Glutamatergic neuron (in vitro differentiated cells): ENCODE results near the gene P2RY4. TPM values are rescaled to one million over a fixed set of nuclear protein-coding genes. Genes with fewer than 3 reads are reported as not detected.
A peak's percentile ranks its signal among the peaks of the same experiment; 100 is the strongest.
"Not testable (repeated sequence)": the region's sequence is repeated elsewhere in the genome, so short reads cannot be mapped to it uniquely, and the experiment has no call there.

Experiments
- DNase-seq: peaks from one replicate; pipeline ENCODE4 v3.0.0; 2022
- H3K27ac Mint-ChIP-seq: one replicate; pipeline ENCODE4 v1.8.0; 2020; ENCODE audit warnings: mild to moderate bottlenecking, mixed read lengths, inconsistent platforms; ENCODE audit not compliant: unreplicated experiment
- H3K27me3 Mint-ChIP-seq: one replicate; pipeline ENCODE4 v1.8.0; 2020; ENCODE audit warnings: mild to moderate bottlenecking, moderate library complexity, mixed read lengths, inconsistent platforms; ENCODE audit not compliant: unreplicated experiment
- H3K36me3 Mint-ChIP-seq: one replicate; pipeline ENCODE4 v1.8.0; 2020; ENCODE audit warnings: mild to moderate bottlenecking, mixed read lengths, inconsistent platforms; ENCODE audit not compliant: unreplicated experiment
- H3K4me1 Mint-ChIP-seq: one replicate; pipeline ENCODE4 v1.8.0; 2020; ENCODE audit warnings: mild to moderate bottlenecking, low read depth, mixed read lengths, inconsistent platforms; ENCODE audit not compliant: unreplicated experiment
- H3K4me3 Mint-ChIP-seq: one replicate; pipeline ENCODE4 v1.8.0; 2020; ENCODE audit warnings: mild to moderate bottlenecking, mixed read lengths, inconsistent platforms; ENCODE audit not compliant: unreplicated experiment
- H3K9me3 Mint-ChIP-seq: one replicate; pipeline ENCODE4 v1.8.0; 2020; ENCODE audit warnings: mild to moderate bottlenecking, moderate library complexity, mixed read lengths, inconsistent platforms; ENCODE audit not compliant: unreplicated experiment
- total RNA-seq: library from RNA; stranded (reverse); fragmentation: NEBNext Ultra II Directional; extraction: Animal tissue kit (Norgen Biotek cat#: 25700); gene quantifications from one replicate; pipeline ENCODE4 v1.2.1, GENCODE V29; 2021; ENCODE audit not compliant: unreplicated experiment
- TF ChIP-seq, protein P1 (sequence below): fragments of 200-600 bp; sonication (generic); IDR thresholded peaks from one replicate; pipeline ENCODE4 v1.5.0; 2021; ENCODE audit not compliant: partially characterized antibody, unreplicated experiment

The P2RY4 gene
- total RNA-seq, 1 donor from 2014 or later, result 0.27 TPM

DNA sequence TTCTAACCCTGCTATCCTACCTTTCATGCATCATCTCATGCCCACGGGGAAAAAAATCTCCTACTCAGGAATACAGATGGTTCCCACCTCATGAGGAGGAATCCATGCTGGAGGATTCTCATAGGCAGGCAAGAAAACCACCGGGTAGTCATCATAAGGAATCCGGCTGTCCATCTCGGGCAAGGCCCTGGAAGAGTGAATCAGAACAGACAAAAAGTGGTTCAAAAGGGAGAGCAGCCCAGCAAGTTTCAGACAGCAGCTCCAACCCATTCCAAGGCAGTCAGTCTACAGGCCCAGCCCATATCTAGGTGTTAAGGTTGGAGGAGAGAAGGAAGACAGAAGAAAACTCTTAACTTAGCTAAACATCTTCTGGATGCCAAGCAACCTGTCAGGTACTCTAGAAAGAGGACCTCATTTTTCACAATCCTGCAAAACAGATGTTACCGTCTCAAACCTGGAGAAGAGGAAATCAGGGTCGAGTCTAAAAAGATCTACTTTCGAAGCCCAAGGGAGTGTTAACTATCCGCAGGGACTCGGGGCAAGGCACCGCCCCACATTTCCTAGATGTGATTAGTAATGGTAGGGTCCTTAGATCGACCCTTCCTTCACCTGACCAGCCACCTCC lies 29.3 kb upstream of the P2RY4 start:
- peak overlapping the region; percentile 4 for H3K27ac Mint-ChIP-seq
- peaks cover 2% of the 10 kb centered on the region for H3K4me1 Mint-ChIP-seq
- H3K36me3 Mint-ChIP-seq, result no peaks in the 10 kb centered on the region
- no peak for DNase-seq
- H3K27me3 Mint-ChIP-seq, result no peaks in the 10 kb centered on the region
- TF ChIP-seq, protein P1, sequence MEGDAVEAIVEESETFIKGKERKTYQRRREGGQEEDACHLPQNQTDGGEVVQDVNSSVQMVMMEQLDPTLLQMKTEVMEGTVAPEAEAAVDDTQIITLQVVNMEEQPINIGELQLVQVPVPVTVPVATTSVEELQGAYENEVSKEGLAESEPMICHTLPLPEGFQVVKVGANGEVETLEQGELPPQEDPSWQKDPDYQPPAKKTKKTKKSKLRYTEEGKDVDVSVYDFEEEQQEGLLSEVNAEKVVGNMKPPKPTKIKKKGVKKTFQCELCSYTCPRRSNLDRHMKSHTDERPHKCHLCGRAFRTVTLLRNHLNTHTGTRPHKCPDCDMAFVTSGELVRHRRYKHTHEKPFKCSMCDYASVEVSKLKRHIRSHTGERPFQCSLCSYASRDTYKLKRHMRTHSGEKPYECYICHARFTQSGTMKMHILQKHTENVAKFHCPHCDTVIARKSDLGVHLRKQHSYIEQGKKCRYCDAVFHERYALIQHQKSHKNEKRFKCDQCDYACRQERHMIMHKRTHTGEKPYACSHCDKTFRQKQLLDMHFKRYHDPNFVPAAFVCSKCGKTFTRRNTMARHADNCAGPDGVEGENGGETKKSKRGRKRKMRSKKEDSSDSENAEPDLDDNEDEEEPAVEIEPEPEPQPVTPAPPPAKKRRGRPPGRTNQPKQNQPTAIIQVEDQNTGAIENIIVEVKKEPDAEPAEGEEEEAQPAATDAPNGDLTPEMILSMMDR, result no peak
- H3K4me3 Mint-ChIP-seq, result peak overlapping the region; percentile 93
- H3K9me3 Mint-ChIP-seq, result no peaks in the 10 kb centered on the region

DNA sequence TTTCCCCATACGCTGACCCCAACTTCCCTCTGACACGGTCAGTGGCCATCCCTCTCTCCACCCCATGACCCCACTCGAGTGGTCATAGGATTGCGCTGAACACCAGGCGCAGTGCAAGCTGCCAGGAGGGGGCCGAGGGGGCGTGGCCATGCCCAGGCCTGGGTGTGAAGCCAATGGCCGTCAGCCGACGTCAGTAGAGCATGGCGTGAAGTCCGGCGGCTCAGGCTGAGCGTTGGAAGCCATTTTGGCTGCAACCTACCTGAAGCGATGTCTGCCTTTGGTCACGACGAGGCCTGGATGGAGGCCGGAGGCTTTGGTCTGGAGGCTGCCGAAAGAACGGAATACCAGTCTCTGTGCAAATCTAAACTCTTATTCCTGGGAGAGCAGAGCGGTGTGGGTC lies 21.9 kb upstream of the P2RY4 start, which contains the start of gene RAB41:
Gene RAB41, plus strand, starts transcription at position 222 of the 400 bp plus-strand sequence. Its CDS starts 46 bp downstream, at position 268.
- no peak within 1 kb of the TSS for H3K27ac Mint-ChIP-seq
- DNase-seq, result no peak
- H3K36me3 Mint-ChIP-seq, result no peaks in the 10 kb centered on the region
- H3K4me1 Mint-ChIP-seq, result no peaks in the 10 kb centered on the region
- peaks cover 6% of the 10 kb centered on the region for H3K9me3 Mint-ChIP-seq
- TF ChIP-seq, protein P1, result no peak
- no peak within 1 kb of the TSS for H3K4me3 Mint-ChIP-seq
- no peaks in the 10 kb centered on the region for H3K27me3 Mint-ChIP-seq

DNA sequence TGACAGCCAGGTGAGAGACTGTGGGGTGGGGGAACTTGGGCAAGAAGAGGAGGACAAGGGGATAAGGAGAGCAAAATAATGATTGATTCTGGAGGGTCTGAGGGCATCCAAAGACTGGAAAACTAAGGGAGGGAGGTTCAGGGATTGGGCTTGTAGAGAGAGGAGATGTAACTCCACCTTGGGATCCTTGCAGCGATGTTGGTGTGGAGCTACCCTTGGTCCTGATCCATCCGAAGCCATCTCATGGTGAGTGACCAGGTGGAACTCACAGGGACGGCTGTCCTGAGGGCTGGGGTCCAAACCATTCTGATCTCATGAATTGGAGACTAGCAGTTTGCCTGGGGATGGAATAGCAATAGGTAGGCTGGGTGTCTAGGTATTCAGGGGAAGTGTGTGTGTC lies 20.6 kb upstream of the P2RY4 start:
- H3K27me3 Mint-ChIP-seq, result no peaks in the 10 kb centered on the region
- no peak for DNase-seq
- no peak overlapping the region for H3K27ac Mint-ChIP-seq
- TF ChIP-seq, protein P1, result no peak
- H3K4me3 Mint-ChIP-seq, result no peak overlapping the region
- H3K36me3 Mint-ChIP-seq, result no peaks in the 10 kb centered on the region
- peaks cover 6% of the 10 kb centered on the region for H3K9me3 Mint-ChIP-seq
- no peaks in the 10 kb centered on the region for H3K4me1 Mint-ChIP-seq

DNA sequence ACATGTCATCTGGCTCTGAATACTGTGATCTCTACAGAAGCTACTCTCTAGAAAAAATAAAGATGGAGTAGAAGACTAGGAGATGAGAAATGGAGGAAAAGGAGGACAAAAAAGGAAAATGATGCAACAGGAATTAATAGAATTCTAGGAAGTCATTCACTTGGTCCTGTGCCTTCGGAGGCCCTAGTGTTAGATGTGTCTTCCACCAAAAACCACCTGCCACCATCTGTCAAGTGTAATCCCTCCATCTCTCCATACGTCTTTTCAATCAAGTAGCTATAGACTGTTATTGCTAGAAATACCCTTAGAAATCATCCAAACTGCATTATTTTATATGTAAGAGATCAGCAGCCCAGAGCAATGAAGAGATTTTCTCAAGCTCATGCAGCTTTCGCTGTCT lies 19.1 kb upstream of the P2RY4 start:
- Mint-ChIP-seq H3K36me3 (no peaks in the 10 kb centered on the region), H3K9me3 (peaks cover 6% of the 10 kb centered on the region), H3K27me3 (no peaks in the 10 kb centered on the region), H3K27ac (no peak overlapping the region), H3K4me1 (no peaks in the 10 kb centered on the region), H3K4me3 (no peak overlapping the region)
- DNase-seq, result no peak
- TF ChIP-seq, protein P1, result no peak

DNA sequence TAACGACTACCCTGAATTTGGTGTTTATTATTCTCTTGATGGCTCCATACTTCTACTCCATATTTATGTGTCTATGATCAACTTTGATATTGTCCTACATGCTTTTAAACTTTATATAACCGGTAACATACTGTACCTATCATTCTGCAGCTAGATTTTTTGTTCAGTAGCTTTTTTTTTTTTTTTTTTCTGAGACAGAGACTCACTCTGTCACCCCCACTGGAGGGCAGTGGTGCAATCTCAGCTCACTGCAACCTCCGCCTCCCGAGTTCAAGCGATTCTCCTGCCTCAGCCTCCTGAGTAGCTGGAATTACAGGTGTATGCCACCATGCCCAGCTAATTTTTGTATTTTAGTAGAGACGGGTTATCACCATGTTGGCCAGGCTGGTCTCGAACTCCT lies 14.0 kb upstream of the P2RY4 start:
- not testable (repeated sequence) for DNase-seq, H3K4me3 Mint-ChIP-seq, H3K27ac Mint-ChIP-seq, H3K4me1 Mint-ChIP-seq, H3K36me3 Mint-ChIP-seq, H3K27me3 Mint-ChIP-seq, H3K9me3 Mint-ChIP-seq

DNA sequence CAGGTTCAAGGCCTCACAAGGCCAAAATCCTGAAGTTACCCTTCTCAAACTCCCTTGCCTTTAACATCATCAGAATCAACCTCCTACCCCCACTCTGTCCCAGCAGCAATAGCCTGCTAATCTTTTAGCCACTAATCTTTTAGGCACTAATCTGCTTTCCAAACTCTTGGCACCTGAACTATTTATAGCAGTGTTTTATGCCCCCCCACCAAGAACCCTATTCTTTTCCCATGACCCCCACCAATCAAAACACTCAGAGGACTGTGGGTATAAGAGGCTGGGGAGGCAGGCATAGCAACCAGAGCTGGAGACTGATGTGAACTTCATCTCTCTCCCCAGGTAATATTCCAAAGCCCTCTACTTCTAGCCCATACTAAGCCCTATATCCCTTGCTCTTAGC lies 8.0 kb upstream of the P2RY4 start, which contains the start of gene ARR3:
Gene ARR3, plus strand, starts transcription at position 301 of the 400 bp plus-strand sequence. CDS start 1,052 bp downstream, outside the sequence.
- no peak within 1 kb of the TSS for H3K4me3 Mint-ChIP-seq
- H3K4me1 Mint-ChIP-seq, result no peaks in the 10 kb centered on the region
- no peak within 1 kb of the TSS for H3K27ac Mint-ChIP-seq
- no peaks in the 10 kb centered on the region for H3K36me3 Mint-ChIP-seq
- H3K27me3 Mint-ChIP-seq, result no peaks in the 10 kb centered on the region
- TF ChIP-seq, protein P1, result no peak
- DNase-seq, result no peak
- H3K9me3 Mint-ChIP-seq, result no peaks in the 10 kb centered on the region
